GM23338 (cell line): ENCODE data around the gene PAXX. TPM values are rescaled to one million over a fixed set of nuclear protein-coding genes. Genes with fewer than 3 reads are reported as not detected.

Experiments
- polyA plus RNA-seq: library from polyadenylated mRNA; unstranded; fragments of >200 nt; fragmentation: Nextera tagmentation; extraction: Ambion mirVana; gene quantifications from 2 replicates; pipeline ENCODE4 v1.2.1, GENCODE V29; 2016
- total RNA-seq: library from RNA; depleted of rRNA; stranded (reverse); fragments of >200 nt; shearing (Covaris generic); gene quantifications from 2 replicates; pipeline ENCODE4 v1.2.3, GENCODE V29; 2014; rRNA removed

The PAXX gene
- total and polyA plus RNA-seq, 2 experiments from 2014 or later: 71.5 to 86.0 TPM

Other genes starting within 250 kb of the PAXX start
Only the 30 nearest of the 39 such genes appear.
- gene TMEM141, start 201.1 kb upstream of the PAXX start, total RNA-seq: 57.0 and 71.4 TPM in 2 replicates
- 90.0 and 90.5 TPM in 2 replicates for gene TMEM141, start 201.1 kb upstream of the PAXX start, polyA plus RNA-seq
- 1.1 and 2.9 TPM in 2 replicates for gene CCDC183, start 196.1 kb upstream of the PAXX start, total RNA-seq
- 1.2 and 1.6 TPM in 2 replicates for gene CCDC183, start 196.1 kb upstream of the PAXX start, polyA plus RNA-seq
- 117 and 127 TPM in 2 replicates for gene RABL6, start 184.5 kb upstream of the PAXX start, total RNA-seq
- gene RABL6, start 184.5 kb upstream of the PAXX start, polyA plus RNA-seq: 59.1 and 66.7 TPM in 2 replicates
- gene AJM1, start 149.9 kb upstream of the PAXX start, total RNA-seq: 0.12 and 0.49 TPM in 2 replicates
- gene AJM1, start 149.9 kb upstream of the PAXX start, polyA plus RNA-seq: 0.28 and 0.36 TPM in 2 replicates
- 67.1 and 86.2 TPM in 2 replicates for gene PHPT1, start 143.0 kb upstream of the PAXX start, total RNA-seq
- gene PHPT1, start 143.0 kb upstream of the PAXX start, polyA plus RNA-seq: 437 and 509 TPM in 2 replicates
- 4.1 and 6.8 TPM in 2 replicates for gene MAMDC4, start 140.1 kb upstream of the PAXX start, total RNA-seq
- 1.7 and 2.7 TPM in 2 replicates for gene MAMDC4, start 140.1 kb upstream of the PAXX start, polyA plus RNA-seq
- 273 and 326 TPM in 2 replicates for gene EDF1, start 126.1 kb upstream of the PAXX start, total RNA-seq
- 793 and 860 TPM in 2 replicates for gene EDF1, start 126.1 kb upstream of the PAXX start, polyA plus RNA-seq
- gene TRAF2, start 105.9 kb upstream of the PAXX start, total RNA-seq: 31.5 and 39.9 TPM in 2 replicates
- 24.8 and 25.4 TPM in 2 replicates for gene TRAF2, start 105.9 kb upstream of the PAXX start, polyA plus RNA-seq
- gene FBXW5, start 47.7 kb upstream of the PAXX start, total RNA-seq: 102 and 111 TPM in 2 replicates
- 27.0 and 27.9 TPM in 2 replicates for gene FBXW5, start 47.7 kb upstream of the PAXX start, polyA plus RNA-seq
- not detected in 2 replicates for gene C8G, start 47.2 kb upstream of the PAXX start, total RNA-seq
- not detected in 2 replicates for gene C8G, start 47.2 kb upstream of the PAXX start, polyA plus RNA-seq
- 0.69 and 2.6 TPM in 2 replicates for gene LCN12, start 40.1 kb upstream of the PAXX start, total RNA-seq
- gene LCN12, start 40.1 kb upstream of the PAXX start, polyA plus RNA-seq: 0.39 and 0.68 TPM in 2 replicates
- gene PTGDS, start 14.9 kb upstream of the PAXX start, total RNA-seq: 1.9 TPM in 1 of 2 replicates, not detected in the other
- gene PTGDS, start 14.9 kb upstream of the PAXX start, polyA plus RNA-seq: 3.1 and 5.9 TPM in 2 replicates
- not detected in 2 replicates for gene LCNL1, start 9.4 kb upstream of the PAXX start, total RNA-seq
- 0.11 and 0.14 TPM in 2 replicates for gene LCNL1, start 9.4 kb upstream of the PAXX start, polyA plus RNA-seq
- 0.56 TPM in 1 of 2 replicates, not detected in the other for gene CLIC3, start 4.1 kb downstream of the PAXX start, total RNA-seq
- gene CLIC3, start 4.1 kb downstream of the PAXX start, polyA plus RNA-seq: 0.53 and 0.57 TPM in 2 replicates
- gene ABCA2, start 35.8 kb downstream of the PAXX start, total RNA-seq: 14.2 and 16.0 TPM in 2 replicates
- gene ABCA2, start 35.8 kb downstream of the PAXX start, polyA plus RNA-seq: 5.6 and 7.0 TPM in 2 replicates
- gene FUT7, start 39.7 kb downstream of the PAXX start, total RNA-seq: not detected in 2 replicates
- gene FUT7, start 39.7 kb downstream of the PAXX start, polyA plus RNA-seq: not detected in 2 replicates
- 26.2 and 34.3 TPM in 2 replicates for gene NPDC1, start 53.8 kb downstream of the PAXX start, total RNA-seq
- gene NPDC1, start 53.8 kb downstream of the PAXX start, polyA plus RNA-seq: 35.5 and 36.7 TPM in 2 replicates
- 1.1 and 1.9 TPM in 2 replicates for gene ENTPD2, start 61.6 kb downstream of the PAXX start, total RNA-seq
- gene ENTPD2, start 61.6 kb downstream of the PAXX start, polyA plus RNA-seq: 1.8 and 2.9 TPM in 2 replicates
- gene SAPCD2, start 78.1 kb downstream of the PAXX start, total RNA-seq: 55.1 and 60.3 TPM in 2 replicates
- 13.4 and 14.5 TPM in 2 replicates for gene SAPCD2, start 78.1 kb downstream of the PAXX start, polyA plus RNA-seq
- gene UAP1L1, start 85.1 kb downstream of the PAXX start, total RNA-seq: 5.5 and 8.1 TPM in 2 replicates
- 2.5 and 3.4 TPM in 2 replicates for gene UAP1L1, start 85.1 kb downstream of the PAXX start, polyA plus RNA-seq
- gene MAN1B1, start 94.6 kb downstream of the PAXX start, total RNA-seq: 35.7 and 39.9 TPM in 2 replicates
- 15.7 and 18.2 TPM in 2 replicates for gene MAN1B1, start 94.6 kb downstream of the PAXX start, polyA plus RNA-seq
- gene DPP7, start 122.3 kb downstream of the PAXX start, total RNA-seq: 9.7 and 19.7 TPM in 2 replicates
- 25.2 and 26.8 TPM in 2 replicates for gene DPP7, start 122.3 kb downstream of the PAXX start, polyA plus RNA-seq
- gene GRIN1, start 146.7 kb downstream of the PAXX start, total RNA-seq: 2.1 and 5.5 TPM in 2 replicates
- gene GRIN1, start 146.7 kb downstream of the PAXX start, polyA plus RNA-seq: 2.5 and 2.7 TPM in 2 replicates
- gene LRRC26, start 177.6 kb downstream of the PAXX start, total RNA-seq: 0.16 and 0.21 TPM in 2 replicates
- gene LRRC26, start 177.6 kb downstream of the PAXX start, polyA plus RNA-seq: 3.0 and 4.3 TPM in 2 replicates
- not detected in 2 replicates for gene TMEM210, start 179.6 kb downstream of the PAXX start, total RNA-seq
- gene TMEM210, start 179.6 kb downstream of the PAXX start, polyA plus RNA-seq: not detected in 2 replicates
- gene ANAPC2, start 196.1 kb downstream of the PAXX start, total RNA-seq: 41.5 and 42.9 TPM in 2 replicates
- 16.4 and 19.2 TPM in 2 replicates for gene ANAPC2, start 196.1 kb downstream of the PAXX start, polyA plus RNA-seq
- gene SSNA1, start 196.3 kb downstream of the PAXX start, total RNA-seq: 91.5 and 132 TPM in 2 replicates
- 154 TPM in 2 replicates for gene SSNA1, start 196.3 kb downstream of the PAXX start, polyA plus RNA-seq
- 29.2 and 29.3 TPM in 2 replicates for gene TPRN, start 208.3 kb downstream of the PAXX start, total RNA-seq
- gene TPRN, start 208.3 kb downstream of the PAXX start, polyA plus RNA-seq: 6.4 and 9.1 TPM in 2 replicates
- 43.2 and 53.4 TPM in 2 replicates for gene TMEM203, start 213.2 kb downstream of the PAXX start, total RNA-seq
- 32.7 and 37.4 TPM in 2 replicates for gene TMEM203, start 213.2 kb downstream of the PAXX start, polyA plus RNA-seq
- gene NDOR1, start 213.3 kb downstream of the PAXX start, total RNA-seq: 25.4 and 38.1 TPM in 2 replicates
- gene NDOR1, start 213.3 kb downstream of the PAXX start, polyA plus RNA-seq: 19.4 and 19.7 TPM in 2 replicates